ENCODE measurements around the gene ARL5B.
"Not testable (repeated sequence)": the region's sequence is repeated elsewhere in the genome, so short reads cannot be mapped to it uniquely, and the experiment has no call there.

ARL5B gene

DNA sequence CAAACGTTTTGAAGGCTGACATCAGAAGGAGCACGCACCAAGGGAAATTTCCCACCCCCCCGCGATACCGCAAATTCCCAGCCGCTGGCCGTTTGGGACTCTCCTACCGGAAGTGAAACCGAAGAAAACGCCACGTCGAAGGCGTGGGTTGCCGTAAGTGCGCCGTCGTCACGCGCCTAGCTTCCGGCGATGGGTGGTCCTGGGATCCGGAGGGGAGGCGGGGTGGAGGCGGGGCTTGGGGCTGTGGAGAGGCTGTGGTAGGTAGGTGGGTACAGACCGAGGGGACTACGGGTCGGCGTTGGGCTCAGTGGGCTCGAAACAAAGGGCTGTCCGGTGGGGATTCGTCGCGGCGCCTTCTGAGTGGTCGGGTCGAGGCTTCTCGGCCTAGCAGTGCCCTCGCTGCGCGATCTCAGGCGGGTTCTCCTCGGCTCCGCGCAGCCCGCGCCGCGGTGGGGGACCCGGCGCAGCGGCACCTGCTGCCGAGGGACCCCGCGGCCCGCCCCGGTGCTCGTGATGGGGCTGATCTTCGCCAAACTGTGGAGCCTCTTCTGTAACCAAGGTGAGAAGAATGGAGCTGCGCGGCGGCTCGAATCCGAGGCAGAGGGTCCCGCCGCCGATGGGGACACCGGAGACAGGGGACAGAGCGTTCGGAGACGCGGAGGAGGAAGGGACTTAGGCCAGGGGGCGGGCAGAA lies at the start of gene ARL5B:
ARL5B (plus strand) TSS at position 307 of the 694 bp plus-strand sequence; CDS start at position 514, 207 bp downstream.
- DNase-seq = peak; percentile 93

DNA sequence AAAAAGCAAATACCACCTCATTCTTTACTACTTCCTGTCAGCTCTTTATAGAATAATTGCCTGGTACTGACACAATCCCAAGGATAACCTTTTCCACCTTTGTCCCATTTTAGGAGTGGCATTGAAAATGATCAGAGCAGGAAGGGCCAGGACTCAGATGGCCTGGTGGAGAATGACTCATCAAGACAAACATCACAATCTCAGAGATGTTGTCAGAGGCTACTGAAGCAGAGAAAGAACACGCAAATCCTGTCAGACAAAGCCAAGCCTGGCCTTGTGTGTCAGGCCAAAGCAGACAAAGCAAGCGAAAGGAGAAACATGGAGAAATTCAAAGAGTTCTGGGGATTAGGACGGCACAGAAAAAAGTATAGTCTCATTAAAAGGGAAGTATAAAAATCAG lies 48.7 kb upstream of the ARL5B start:
- DNase-seq = peak in 1 of 2 experiments; percentile 45

- DNase-seq = no peak
Observed at GRCh38 chr10:18611168-18611567, 48.1 kb upstream of the ARL5B start.

- DNase-seq = no peak
Observed at GRCh38 chr10:18615618-18616017, 43.6 kb upstream of the ARL5B start.

- DNase-seq = no peak
Observed at GRCh38 chr10:18616337-18616736, 42.9 kb upstream of the ARL5B start.

GRCh38 chr10:18619016-18619415 lies 40.2 kb upstream of the ARL5B start:
- peak in 1 of 2 experiments; percentile 50 for DNase-seq

DNA sequence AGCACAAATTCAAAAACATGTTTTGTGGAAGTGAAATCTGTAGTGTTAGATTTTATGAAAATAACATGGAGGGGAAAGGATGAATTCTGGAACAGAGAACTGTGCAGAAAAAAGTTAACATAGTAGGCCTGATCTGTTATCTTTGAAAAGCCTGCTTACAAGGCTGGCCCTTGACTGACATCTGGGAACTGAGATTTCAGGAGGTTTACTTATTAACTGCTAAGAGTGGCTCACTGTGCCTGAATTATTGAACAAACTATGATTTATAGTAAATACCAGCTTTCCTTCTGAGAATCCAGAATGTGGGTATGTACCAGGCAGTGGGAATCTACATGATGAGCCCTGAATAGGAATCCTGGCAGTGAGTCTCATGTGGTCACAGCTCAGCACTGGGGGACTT lies 38.4 kb upstream of the ARL5B start:
- DNase-seq = no peak

GRCh38 chr10:18623671-18624070 lies 35.6 kb upstream of the ARL5B start:
- not testable (repeated sequence) for DNase-seq

- DNase-seq = no peak
Observed at GRCh38 chr10:18625886-18626285, 33.3 kb upstream of the ARL5B start.

DNA sequence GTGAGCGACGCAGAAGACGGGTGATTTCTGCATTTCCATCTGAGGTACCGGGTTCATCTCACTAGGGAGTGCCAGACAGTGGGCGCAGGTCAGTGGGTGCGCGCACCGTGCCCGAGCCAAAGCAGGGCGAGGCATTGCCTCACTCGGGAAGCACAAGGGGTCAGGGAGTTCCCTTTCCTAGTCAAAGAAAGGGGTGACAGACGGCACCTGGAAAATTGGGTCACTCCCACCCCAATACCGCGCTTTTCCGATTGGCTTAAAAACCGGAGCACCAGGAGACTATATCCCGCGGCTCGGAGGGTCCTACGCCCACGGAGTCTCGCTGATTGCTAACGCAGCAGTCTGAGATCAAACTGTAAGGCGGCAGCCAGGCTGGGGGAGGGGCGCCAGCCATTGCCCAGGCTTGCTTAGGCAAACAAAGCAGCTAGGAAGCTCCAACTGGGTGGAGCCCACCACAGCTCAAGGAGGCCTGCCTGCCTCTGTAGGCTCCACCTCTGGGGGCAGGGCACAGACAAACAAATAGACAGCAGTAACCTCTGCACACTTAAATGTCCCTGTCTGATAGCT lies 31.7 kb upstream of the ARL5B start:
- DNase-seq = peak; percentile 38 to 69

DNA sequence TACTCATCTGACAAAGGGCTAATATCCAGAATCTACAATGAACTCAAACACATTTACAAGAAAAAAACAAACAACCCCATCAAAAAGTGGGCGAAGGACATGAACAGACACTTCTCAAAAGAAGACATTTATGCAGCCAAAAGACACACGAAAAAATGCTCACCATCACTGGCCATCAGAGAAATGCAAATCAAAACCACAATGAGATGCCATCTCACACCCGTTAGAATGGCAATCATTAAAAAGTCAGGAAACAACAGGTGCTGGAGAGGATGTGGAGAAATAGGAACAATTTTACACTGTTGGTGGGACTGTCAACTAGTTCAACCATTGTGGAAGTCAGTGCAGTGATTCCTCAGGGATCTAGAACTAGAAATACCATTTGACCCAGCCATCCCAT lies 26.7 kb upstream of the ARL5B start:
- DNase-seq = not testable (repeated sequence)

- no peak for DNase-seq
Observed at GRCh38 chr10:18635995-18636394, 23.2 kb upstream of the ARL5B start.

DNA sequence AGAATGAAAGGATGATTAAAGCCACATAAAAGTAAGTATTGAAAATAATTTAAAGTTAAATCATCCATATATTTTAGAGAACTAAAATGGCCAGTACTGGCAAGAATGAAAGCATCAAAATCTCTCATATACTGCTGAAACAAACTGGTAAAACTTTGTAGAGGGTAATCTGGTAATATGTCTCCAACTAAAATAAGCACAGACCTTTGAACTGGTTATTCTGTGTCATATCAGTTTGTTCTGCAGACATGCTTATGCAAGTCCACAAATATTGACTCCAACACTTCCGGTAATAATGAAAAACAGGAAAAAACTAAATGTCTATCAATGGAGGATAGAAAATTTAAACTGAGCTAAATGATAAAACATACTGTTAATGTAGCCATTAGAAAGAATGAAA lies 21.8 kb upstream of the ARL5B start:
- not testable (repeated sequence) for DNase-seq

GRCh38 chr10:18639719-18640118 lies 19.5 kb upstream of the ARL5B start:
- DNase-seq = not testable (repeated sequence)

DNA sequence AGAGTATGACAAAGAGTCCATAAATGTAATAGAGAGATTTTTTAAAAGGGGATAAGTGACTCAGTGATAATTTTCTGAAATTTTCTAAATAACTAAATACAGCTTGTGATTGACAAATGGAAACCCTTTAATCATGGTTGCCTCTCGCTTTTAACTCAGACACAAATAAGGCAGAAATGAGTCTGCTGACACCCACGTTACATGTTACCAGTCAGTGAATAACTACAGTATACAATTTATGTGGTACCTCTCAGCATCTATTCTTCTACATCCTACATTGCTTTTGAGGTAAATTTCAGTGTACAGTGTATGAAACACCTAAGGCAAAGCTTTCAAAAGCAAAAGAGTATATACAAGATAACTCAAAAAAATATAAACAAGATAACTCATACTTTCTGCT lies 12.1 kb upstream of the ARL5B start:
- DNase-seq = no peak

DNA sequence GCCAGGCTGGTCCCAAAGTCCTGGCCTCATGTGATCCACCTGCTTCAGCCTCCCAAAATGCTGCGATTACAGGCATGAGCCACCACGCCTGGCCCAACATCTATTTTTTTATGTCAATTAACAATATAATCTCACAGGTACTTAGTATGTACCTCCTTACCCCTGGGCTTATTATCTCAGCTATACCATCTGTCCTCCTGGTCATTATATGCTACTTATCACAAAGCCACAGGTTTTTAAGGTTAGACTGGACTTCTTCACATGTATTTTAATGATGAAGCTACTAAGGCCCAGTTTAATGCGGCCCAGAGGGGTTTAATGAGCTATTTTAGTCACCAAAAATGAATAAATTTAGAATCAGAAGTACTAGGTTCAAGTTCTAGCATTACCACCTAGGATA lies 11.3 kb upstream of the ARL5B start:
- no peak for DNase-seq

DNA sequence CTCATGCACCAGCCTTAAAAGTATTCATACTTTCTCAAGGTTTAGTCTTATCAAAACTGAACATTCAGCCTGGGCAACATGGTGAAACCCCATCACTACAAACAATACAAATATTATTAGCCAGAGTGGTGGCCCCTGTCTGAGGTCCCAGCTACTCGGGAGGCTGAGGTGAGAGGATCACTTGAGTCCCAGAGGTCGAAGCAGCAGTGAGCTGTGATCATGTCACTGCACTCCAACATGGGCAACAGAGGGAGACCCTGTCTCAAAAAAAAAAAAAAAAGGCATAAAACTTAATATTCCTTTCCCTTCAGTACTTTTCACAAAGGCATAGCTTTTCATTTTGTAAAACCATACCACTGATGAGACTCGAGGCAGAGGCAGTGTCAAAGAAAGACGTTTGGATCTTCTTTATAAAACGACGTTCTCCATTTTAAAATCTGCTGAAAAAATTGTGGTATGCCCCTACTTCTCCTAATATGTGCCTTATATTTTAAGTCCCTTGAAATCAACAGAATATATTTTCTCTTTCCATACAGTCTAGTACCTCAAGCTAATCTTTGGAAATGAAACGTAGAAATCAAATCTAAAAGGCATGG lies 9.8 kb upstream of the ARL5B start:
- no peak for DNase-seq

GRCh38 chr10:18650404-18650997 lies 8.7 kb upstream of the ARL5B start:
- DNase-seq = no peak

- DNase-seq = peak; percentile 79 to 83
Observed at GRCh38 chr10:18651324-18652007, 7.8 kb upstream of the ARL5B start, which contains the start of gene NSUN6. NSUN6 (minus strand) TSS chr10:18651587; CDS start chr10:18651203, 384 bp downstream.

GRCh38 chr10:18653112-18653511 lies 6.1 kb upstream of the ARL5B start:
- DNase-seq = no peak

- no peak for DNase-seq
Observed at GRCh38 chr10:18656724-18657123, 2.5 kb upstream of the ARL5B start.

GRCh38 chr10:18658271-18659124 lies 733 bp upstream of the ARL5B start:
- DNase-seq = no peak
